Measurements from ENCODE around the gene IRGM.
"Not testable (repeated sequence)": the region's sequence is repeated elsewhere in the genome, so short reads cannot be mapped to it uniquely, and the experiment has no call there.

The IRGM gene

GRCh38 chr5:150851039-150851438 lies 4.7 kb downstream of the IRGM start:
- DNase-seq (ENCODE audit: insufficient read length, low spot score) (no peak), FAIRE-seq (no peak)

GRCh38 chr5:150853561-150853960 lies 7.2 kb downstream of the IRGM start:
- FAIRE-seq (no peak), DNase-seq (ENCODE audit: insufficient read length, low spot score) (no peak)
- no peak for TF ChIP-seq CTCF (IDR thresholded peaks at IDR 0.05; ENCODE audit: insufficient read depth, missing control alignments)

More at GRCh38 chr5:150851039-150851438, 4.7 kb downstream of the IRGM start:
- no peak for TF ChIP-seq CTCF (IDR thresholded peaks at IDR 0.05; ENCODE audit: insufficient read depth, missing control alignments)

GRCh38 chr5:150856700-150857099 lies 10.4 kb downstream of the IRGM start:
- not testable (repeated sequence) for FAIRE-seq

GRCh38 chr5:150860246-150860821 lies 14.0 kb downstream of the IRGM start:
- no peak for TF ChIP-seq CTCF (IDR thresholded peaks at IDR 0.05; ENCODE audit: insufficient read depth, missing control alignments)
- FAIRE-seq (no peak), DNase-seq (ENCODE audit: insufficient read length, low spot score) (no peak)

More at GRCh38 chr5:150856700-150857099, 10.4 kb downstream of the IRGM start:
- DNase-seq (ENCODE audit: insufficient read length, low spot score), result not testable (repeated sequence)

- no peak for DNase-seq (ENCODE audit: insufficient read length, low spot score)
- no peak for FAIRE-seq
- no peak for TF ChIP-seq CTCF (IDR thresholded peaks at IDR 0.05; ENCODE audit: insufficient read depth, missing control alignments)
Observed at GRCh38 chr5:150862070-150862469, 15.7 kb downstream of the IRGM start.

- TF ChIP-seq CTCF (IDR thresholded peaks at IDR 0.05; ENCODE audit: insufficient read depth, missing control alignments), result no peak
- FAIRE-seq (no peak), DNase-seq (ENCODE audit: insufficient read length, low spot score) (no peak)
Observed at GRCh38 chr5:150879358-150879757, 33.0 kb downstream of the IRGM start.

- FAIRE-seq, result no peak
- no peak for DNase-seq (ENCODE audit: insufficient read length, low spot score)
- no peak for TF ChIP-seq CTCF (IDR thresholded peaks at IDR 0.05; ENCODE audit: insufficient read depth, missing control alignments)
Observed at GRCh38 chr5:150895431-150896428, 49.4 kb downstream of the IRGM start.
